GM19452 (cell line): ENCODE measurements around the gene DNAI4.

Experiments
- ATAC-seq: cut with Tn5 transposase; IDR thresholded peaks from one replicate; pipeline ENCODE4 v1.9.1; 2021; ENCODE audit not compliant: unreplicated experiment

The DNAI4 gene

DNA sequence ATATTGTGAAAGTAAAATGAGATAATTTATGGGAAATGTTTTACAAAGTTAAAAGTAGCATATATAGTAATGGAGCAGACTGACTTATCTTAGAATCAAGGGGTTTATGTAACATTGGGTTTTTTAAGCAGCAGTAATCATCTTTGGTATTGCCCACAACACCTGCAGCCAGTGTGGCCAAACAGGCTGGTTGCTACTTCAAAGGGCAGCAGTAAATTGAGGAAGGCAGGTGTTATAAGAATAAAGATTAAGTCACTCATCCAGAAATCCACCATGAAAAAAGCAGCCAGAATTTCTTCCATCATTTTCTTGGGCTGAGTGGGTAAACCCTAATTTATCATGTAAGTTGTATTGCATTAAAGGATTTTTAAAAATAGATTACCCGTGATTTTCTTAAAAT is 155.7 kb downstream of the DNAI4 start:
- no peak for ATAC-seq

- no peak for ATAC-seq
Observed at GRCh38 chr1:66767626-66768025, 157.0 kb downstream of the DNAI4 start.

GRCh38 chr1:66764994-66765578 is 159.6 kb downstream of the DNAI4 start:
- ATAC-seq = peak; percentile 67
